ENCODE results near the gene MGME1. TPM values are rescaled to one million over a fixed set of nuclear protein-coding genes. Genes with fewer than 3 reads are reported as not detected.

Gene MGME1
- total and polyA plus RNA-seq, 2 of the 13 experiments (the other 11 are each of a cell fraction or from before 2014, with no cell fraction given): 36.7 to 66.6 TPM

GRCh38 chr20:17969278-17969883 is 563 bp downstream of the MGME1 start:
- WGBS (ENCODE audit: low lambda C conversion rate): under 1% methylated on average over 27 of the region's 28 CpGs
- ChIA-PET POLR2A (interaction anchor here (0.8 to 7.3 kb wide), 13 partner anchors 10 to 400 kb away, joined by 3 to 114 read pairs (median 4); partner anchors contain the start of genes DSTN, RRBP1 and ZNF133), CTCF (ENCODE audit: low intra/inter-chr PET ratio, low total read pairs) (no interaction called here)
- H3K4me3 ChIP-seq (replicated peaks in 1 of 3; ENCODE audit: insufficient read depth in 1 of 3, low read depth in 2 of 3, low read length in 3 of 3): peak overlapping the region; percentile 82 to 89 (median 89)
- H2AFZ ChIP-seq (ENCODE audit: low read length): no peak overlapping the region
- peaks cover 29% of the 10 kb centered on the region for H4K20me1 ChIP-seq (ENCODE audit: insufficient read depth, low read length)
- ATAC-seq (peak; percentile 52), FAIRE-seq (no peak), DNase-seq (ENCODE audit: low spot score) (peak; percentile 67)
- H3K79me2 ChIP-seq (ENCODE audit: insufficient read depth, low read length): peaks cover 97% of the 10 kb centered on the region
- H3K9ac ChIP-seq (ENCODE audit: insufficient read depth, low read depth, low read length): peak overlapping the region; percentile 99
- no peaks in the 10 kb centered on the region for H3K9me3 ChIP-seq (ENCODE audit: low read length)
- peaks cover 52% of the 10 kb centered on the region for H3K4me1 ChIP-seq (ENCODE audit: insufficient read depth, low read length)
- in situ Hi-C loops (cut with HindIII; ENCODE audit: extremely low pct_ligation_motif_present, low pct_unique_long_range_greater_than_20kb): no loop called here
- H3K27ac ChIP-seq (ENCODE audit: extremely low read length, insufficient read depth, low read length): peak overlapping the region; percentile 97
- no peaks in the 10 kb centered on the region; a peak in 1 of 5 replicates for H3K27me3 ChIP-seq (ENCODE audit: control insufficient read depth in 1 of 2, insufficient read depth in 2 of 2, low read length in 2 of 2)
- H3K36me3 ChIP-seq (replicated peaks in 1 of 2; ENCODE audit: control insufficient read depth in 1 of 2, insufficient read depth in 2 of 2, low read length in 2 of 2): peaks cover 0 to 2% of the 10 kb centered on the region in 2 experiments; a peak in 2 of 5 replicates
- intact Hi-C loops (cut with micrococcal nuclease; ENCODE audit: unreplicated experiment): loop anchor here (10.0 kb wide), 1 partner anchor 305 kb away; no protein-coding TSS in a partner anchor
- BruUV-seq (replicated peaks): no TSS peak
- peak overlapping the region; percentile 85 for H3K4me2 ChIP-seq (ENCODE audit: low read depth, low read length)
- peak; percentile 13; the same call in 1 of the 2 replicates for TF ChIP-seq ZNF414 (CRISPR knock-in tag; IDR thresholded peaks at IDR 0.05)
- TF ChIP-seq JUND (CRISPR knock-in tag; IDR thresholded peaks at IDR 0.05): no peak
- 0 out of 2 replicates have a peak, but pooled peaks have one; percentile 45 for TF ChIP-seq ZNF354B (CRISPR knock-in tag; IDR thresholded peaks at IDR 0.05)
- no peak; the same call in 1 of the 2 replicates for TF ChIP-seq ZBTB14 (CRISPR knock-in tag; IDR thresholded peaks at IDR 0.05)
- TF ChIP-seq HIC2 (CRISPR knock-in tag; IDR thresholded peaks at IDR 0.05; ENCODE audit: low read depth): no peak
- no peak for TF ChIP-seq PRPF4 (IDR thresholded peaks at IDR 0.05; ENCODE audit: low read depth, low read length, poor library complexity, severe bottlenecking)
- no peak for TF ChIP-seq ZNF562 (CRISPR knock-in tag; IDR thresholded peaks at IDR 0.05; ENCODE audit: borderline replicate concordance)
- TF ChIP-seq SNAPC2 (CRISPR knock-in tag; IDR thresholded peaks at IDR 0.05): no peak
- TF ChIP-seq, protein P1, sequence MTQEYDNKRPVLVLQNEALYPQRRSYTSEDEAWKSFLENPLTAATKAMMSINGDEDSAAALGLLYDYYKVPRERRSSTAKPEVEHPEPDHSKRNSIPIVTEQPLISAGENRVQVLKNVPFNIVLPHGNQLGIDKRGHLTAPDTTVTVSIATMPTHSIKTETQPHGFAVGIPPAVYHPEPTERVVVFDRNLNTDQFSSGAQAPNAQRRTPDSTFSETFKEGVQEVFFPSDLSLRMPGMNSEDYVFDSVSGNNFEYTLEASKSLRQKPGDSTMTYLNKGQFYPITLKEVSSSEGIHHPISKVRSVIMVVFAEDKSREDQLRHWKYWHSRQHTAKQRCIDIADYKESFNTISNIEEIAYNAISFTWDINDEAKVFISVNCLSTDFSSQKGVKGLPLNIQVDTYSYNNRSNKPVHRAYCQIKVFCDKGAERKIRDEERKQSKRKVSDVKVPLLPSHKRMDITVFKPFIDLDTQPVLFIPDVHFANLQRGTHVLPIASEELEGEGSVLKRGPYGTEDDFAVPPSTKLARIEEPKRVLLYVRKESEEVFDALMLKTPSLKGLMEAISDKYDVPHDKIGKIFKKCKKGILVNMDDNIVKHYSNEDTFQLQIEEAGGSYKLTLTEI (CRISPR knock-in tag; conservative IDR thresholded peaks at IDR 0.05): no peak
- peak; percentile 4; the same call in 1 of the 2 replicates for TF ChIP-seq CBFB (CRISPR knock-in tag; IDR thresholded peaks at IDR 0.05)
- no peak for TF ChIP-seq ZNF317 (CRISPR knock-in tag; IDR thresholded peaks at IDR 0.05)
- TF ChIP-seq ZNF616 (CRISPR knock-in tag; IDR thresholded peaks at IDR 0.05; ENCODE audit: low read depth): 0 out of 2 replicates have a peak, but pooled peaks have one; percentile 48
- 0 out of 2 replicates have a peak, but pooled peaks have one; percentile 24 for TF ChIP-seq ZNF383 (CRISPR knock-in tag; IDR thresholded peaks at IDR 0.05; ENCODE audit: borderline replicate concordance)
- 0 out of 2 replicates have a peak, but pooled peaks have one; percentile 2 for TF ChIP-seq RCOR2 (CRISPR knock-in tag; IDR thresholded peaks at IDR 0.05)
- 0 out of 2 replicates have a peak, but pooled peaks have one; percentile 5 for TF ChIP-seq ZNF235 (CRISPR knock-in tag; IDR thresholded peaks at IDR 0.05; ENCODE audit: borderline replicate concordance)

Measured in HepG2 (cell line).